ENCODE data around the gene MRPS26.

DNA sequence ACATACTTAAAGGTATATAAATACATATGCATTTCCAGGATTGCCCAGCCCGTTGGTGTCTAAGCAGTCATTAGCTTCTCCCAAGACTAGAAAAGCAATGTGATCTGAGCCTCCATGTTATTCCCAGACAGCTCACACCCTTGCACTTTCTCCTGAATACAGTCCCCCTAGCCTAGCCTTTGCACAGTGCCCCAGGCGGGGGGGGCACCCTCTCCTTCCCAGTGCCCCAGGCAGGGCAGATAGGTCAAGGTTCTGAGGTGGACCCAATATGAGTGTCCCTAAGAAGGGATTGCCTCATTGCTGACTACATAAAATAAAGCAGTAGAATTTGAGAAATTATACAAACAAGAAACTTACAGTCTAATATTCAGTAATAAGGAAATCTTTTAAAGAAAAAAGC, 17.9 kb upstream of the MRPS26 start:
- TF ChIP-seq POLR2A (IDR thresholded peaks at IDR 0.05), result no peak
- TF ChIP-seq, protein P1, sequence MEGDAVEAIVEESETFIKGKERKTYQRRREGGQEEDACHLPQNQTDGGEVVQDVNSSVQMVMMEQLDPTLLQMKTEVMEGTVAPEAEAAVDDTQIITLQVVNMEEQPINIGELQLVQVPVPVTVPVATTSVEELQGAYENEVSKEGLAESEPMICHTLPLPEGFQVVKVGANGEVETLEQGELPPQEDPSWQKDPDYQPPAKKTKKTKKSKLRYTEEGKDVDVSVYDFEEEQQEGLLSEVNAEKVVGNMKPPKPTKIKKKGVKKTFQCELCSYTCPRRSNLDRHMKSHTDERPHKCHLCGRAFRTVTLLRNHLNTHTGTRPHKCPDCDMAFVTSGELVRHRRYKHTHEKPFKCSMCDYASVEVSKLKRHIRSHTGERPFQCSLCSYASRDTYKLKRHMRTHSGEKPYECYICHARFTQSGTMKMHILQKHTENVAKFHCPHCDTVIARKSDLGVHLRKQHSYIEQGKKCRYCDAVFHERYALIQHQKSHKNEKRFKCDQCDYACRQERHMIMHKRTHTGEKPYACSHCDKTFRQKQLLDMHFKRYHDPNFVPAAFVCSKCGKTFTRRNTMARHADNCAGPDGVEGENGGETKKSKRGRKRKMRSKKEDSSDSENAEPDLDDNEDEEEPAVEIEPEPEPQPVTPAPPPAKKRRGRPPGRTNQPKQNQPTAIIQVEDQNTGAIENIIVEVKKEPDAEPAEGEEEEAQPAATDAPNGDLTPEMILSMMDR (IDR thresholded peaks at IDR 0.05), result no peak

Data from Peyer's patch (tissue), 4 donors.